A673 (cell line): ENCODE data around the gene THBS2. TPM values are rescaled to one million over a fixed set of nuclear protein-coding genes. Genes with fewer than 3 reads are reported as not detected.
A peak's percentile ranks its signal among the peaks of the same experiment; 100 is the strongest.

Experiments
- BruUV-seq: library from RNA; stranded (reverse); fragments of 400-500 nt; replicated peaks from 2 replicates; lab custom pipeline; 2021; lab: Mats Ljungman, UMichigan
- CTCF ChIA-PET: fragments of 300-600 bp; sonication (Branson Sonifier 250); formaldehyde crosslinking; loops from one replicate; lab custom pipeline; 2022; ENCODE audit warnings: antibody characterized with exemption; lab: Charles Lee
- POLR2A ChIA-PET: fragments of 300-600 bp; sonication (Branson Sonifier 250); formaldehyde crosslinking; loops from one replicate; lab custom pipeline; 2022; ENCODE audit warnings: antibody characterized with exemption; ENCODE audit not compliant: low non-redundant PET; lab: Charles Lee
- DNase-seq: peaks from one replicate; pipeline ENCODE4 v3.0.0-alpha.2; 2015; ENCODE audit warnings: low spot score
- H3K27ac ChIP-seq: fragments of 200-600 bp; sonication (generic); 2 replicates; pipeline ENCODE4 v1.5.1; 2016; ENCODE audit warnings: mixed run types, low read depth, mild to moderate bottlenecking, mixed read lengths, antibody characterized with exemption, low read length; ENCODE audit not compliant: poor library complexity, severe bottlenecking
- H3K27me3 ChIP-seq: fragments of 200-600 bp; sonication (generic); replicated peaks from 2 replicates; pipeline ENCODE4 v1.6.1; 2017; ENCODE audit warnings: mixed run types, low read depth, mild to moderate bottlenecking, mixed read lengths, antibody characterized with exemption, low read length; ENCODE audit not compliant: insufficient read depth, poor library complexity
- H3K36me3 ChIP-seq: fragments of 200-600 bp; sonication (generic); 2 replicates; pipeline ENCODE4 v1.6.1; 2016; ENCODE audit warnings: mixed run types, mild to moderate bottlenecking, mixed read lengths, antibody characterized with exemption, low read length; ENCODE audit not compliant: insufficient read depth, poor library complexity, severe bottlenecking
- H3K4me1 ChIP-seq: fragments of 200-600 bp; sonication (generic); 2 replicates; pipeline ENCODE4 v1.6.1; 2017; ENCODE audit warnings: mixed run types, mild to moderate bottlenecking, mixed read lengths, antibody characterized with exemption, low read length; ENCODE audit not compliant: insufficient read depth, poor library complexity, severe bottlenecking
- H3K4me3 ChIP-seq: fragments of 200-600 bp; sonication (generic); 2 replicates; pipeline ENCODE4 v1.5.1; 2016; ENCODE audit warnings: low read depth, mixed run types, mild to moderate bottlenecking, mixed read lengths, low read length; ENCODE audit not compliant: poor library complexity, severe bottlenecking
- H3K9me3 ChIP-seq: fragments of 200-600 bp; sonication (generic); 2 replicates; pipeline ENCODE4 v1.6.1; 2016; ENCODE audit warnings: mixed run types, low read depth, mild to moderate bottlenecking, mixed read lengths, antibody characterized with exemption, low read length; ENCODE audit not compliant: poor library complexity, severe bottlenecking
- EZH2 ChIP-seq: fragments of 200-600 bp; sonication (generic); IDR thresholded peaks from 2 replicates; pipeline ENCODE4 v1.6.1; 2017; ENCODE audit warnings: borderline replicate concordance, low read depth, mild to moderate bottlenecking, mixed read lengths, antibody characterized with exemption, low read length; ENCODE audit not compliant: poor library complexity, severe bottlenecking
- intact Hi-C: fragments of 100-400 bp; cut with micrococcal nuclease; formaldehyde crosslinking; loops from one replicate; pipeline ENCODE4 v1.10.0; 2022; ENCODE audit not compliant: unreplicated experiment
- total RNA-seq: library from RNA; stranded (reverse); gene quantifications from 2 replicates; pipeline ENCODE4 v1.2.3, GENCODE V29; 2021
- TF ChIP-seq, protein P1 (sequence below): fragments of 300-800, 200-600 bp; sonication (generic); conservative IDR thresholded peaks from 2 replicates; pipeline ENCODE4 v1.5.1; 2017; ENCODE audit warnings: low read depth, mild to moderate bottlenecking, antibody characterized with exemption, low read length, moderate library complexity, mixed read lengths

THBS2 gene
- total RNA-seq, 1 experiment from 2014 or later = 0.13 TPM

DNA sequence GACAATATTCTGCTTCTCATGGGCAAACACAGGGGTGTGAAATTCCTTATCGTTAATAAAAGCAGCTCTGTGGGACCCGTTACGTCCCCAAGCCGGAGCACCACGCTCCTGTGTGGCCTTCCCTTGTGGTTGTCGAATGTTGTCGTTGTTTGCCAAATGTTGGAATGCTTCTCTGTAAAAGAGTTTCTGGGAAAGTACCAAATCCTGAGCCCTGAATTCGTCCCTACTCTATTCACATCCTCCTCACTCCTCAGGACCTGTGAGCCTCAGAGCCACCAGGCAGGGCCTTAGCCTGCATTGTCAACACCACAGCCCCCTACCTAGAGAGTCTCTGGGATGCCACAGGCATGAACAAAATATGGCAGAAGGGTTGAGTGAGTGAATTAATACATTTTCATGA, 64.0 kb downstream of the THBS2 start:
- CTCF ChIA-PET = no interaction called here

DNA sequence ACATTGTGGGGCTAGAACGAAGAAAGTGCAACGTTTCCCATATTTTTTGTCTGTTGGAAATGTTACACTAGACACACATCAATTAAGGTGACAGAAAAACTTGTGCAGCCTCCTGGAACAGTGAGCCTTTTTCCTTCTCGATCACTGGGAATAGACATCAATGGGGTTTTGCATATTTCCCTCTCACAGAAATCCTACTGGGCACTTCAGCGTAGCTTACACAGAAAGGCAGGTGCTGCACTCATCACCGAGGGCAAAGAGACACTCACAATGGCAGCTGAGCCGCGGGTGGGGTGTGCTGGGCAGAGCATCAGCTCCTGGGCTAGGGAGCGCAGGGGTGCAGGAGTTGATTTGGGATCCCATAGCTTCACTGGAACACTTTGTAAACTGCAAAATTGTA, 64.5 kb downstream of the THBS2 start:
- CTCF ChIA-PET = no interaction called here
- Histone ChIP-seq H3K4me3 (no peak overlapping the region), H3K9me3 (no peaks in the 10 kb centered on the region), H3K27me3 (no peaks in the 10 kb centered on the region), H3K27ac (no peak overlapping the region), H3K4me1 (no peaks in the 10 kb centered on the region), H3K36me3 (no peaks in the 10 kb centered on the region)
- no TSS peak for BruUV-seq
- TF ChIP-seq EZH2 = no peak
- TF ChIP-seq, protein P1, sequence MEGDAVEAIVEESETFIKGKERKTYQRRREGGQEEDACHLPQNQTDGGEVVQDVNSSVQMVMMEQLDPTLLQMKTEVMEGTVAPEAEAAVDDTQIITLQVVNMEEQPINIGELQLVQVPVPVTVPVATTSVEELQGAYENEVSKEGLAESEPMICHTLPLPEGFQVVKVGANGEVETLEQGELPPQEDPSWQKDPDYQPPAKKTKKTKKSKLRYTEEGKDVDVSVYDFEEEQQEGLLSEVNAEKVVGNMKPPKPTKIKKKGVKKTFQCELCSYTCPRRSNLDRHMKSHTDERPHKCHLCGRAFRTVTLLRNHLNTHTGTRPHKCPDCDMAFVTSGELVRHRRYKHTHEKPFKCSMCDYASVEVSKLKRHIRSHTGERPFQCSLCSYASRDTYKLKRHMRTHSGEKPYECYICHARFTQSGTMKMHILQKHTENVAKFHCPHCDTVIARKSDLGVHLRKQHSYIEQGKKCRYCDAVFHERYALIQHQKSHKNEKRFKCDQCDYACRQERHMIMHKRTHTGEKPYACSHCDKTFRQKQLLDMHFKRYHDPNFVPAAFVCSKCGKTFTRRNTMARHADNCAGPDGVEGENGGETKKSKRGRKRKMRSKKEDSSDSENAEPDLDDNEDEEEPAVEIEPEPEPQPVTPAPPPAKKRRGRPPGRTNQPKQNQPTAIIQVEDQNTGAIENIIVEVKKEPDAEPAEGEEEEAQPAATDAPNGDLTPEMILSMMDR = no peak
- DNase-seq = no peak
- POLR2A ChIA-PET = no interaction called here
- intact Hi-C loops = no loop called here

More for the DNA sequence above, 64.0 kb downstream of the THBS2 start:
- DNase-seq = no peak
- TF ChIP-seq EZH2 = no peak
- TF ChIP-seq, protein P1 = no peak
- no peaks in the 10 kb centered on the region for H3K4me1 ChIP-seq
- intact Hi-C loops = no loop called here
- H3K9me3 ChIP-seq = no peaks in the 10 kb centered on the region
- BruUV-seq = no TSS peak
- POLR2A ChIA-PET = no interaction called here
- no peak overlapping the region for H3K27ac ChIP-seq
- H3K27me3 ChIP-seq = no peaks in the 10 kb centered on the region
- H3K36me3 ChIP-seq = no peaks in the 10 kb centered on the region
- H3K4me3 ChIP-seq = no peak overlapping the region

DNA sequence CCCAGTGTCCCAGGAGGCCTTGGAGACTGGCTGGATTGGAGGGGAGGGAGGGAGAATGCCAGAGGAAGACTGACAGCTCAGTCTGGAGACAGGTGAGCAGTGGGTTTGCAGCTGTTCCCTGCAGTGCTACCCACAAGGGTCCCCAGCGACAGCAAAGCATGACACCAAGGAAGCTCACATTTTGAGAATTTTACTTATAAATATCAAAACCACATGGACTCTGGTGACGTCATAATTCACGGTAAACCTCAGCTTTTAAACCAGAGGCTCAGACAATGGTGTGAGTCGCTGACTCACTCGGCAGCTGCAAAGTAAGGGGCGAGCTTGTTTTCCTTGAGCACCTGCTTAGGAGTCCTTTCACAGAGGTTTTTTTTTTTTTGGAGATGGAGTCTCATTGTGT, 65.2 kb downstream of the THBS2 start:
- TF ChIP-seq EZH2 = no peak
- TF ChIP-seq, protein P1 = no peak
- no TSS peak for BruUV-seq
- no peak overlapping the region for H3K27ac ChIP-seq
- ChIA-PET CTCF (no interaction called here), POLR2A (no interaction called here)
- no peak overlapping the region for H3K4me3 ChIP-seq
- H3K36me3 ChIP-seq = no peaks in the 10 kb centered on the region
- H3K4me1 ChIP-seq = no peaks in the 10 kb centered on the region
- peak; percentile 8 for DNase-seq
- no peaks in the 10 kb centered on the region for H3K9me3 ChIP-seq
- intact Hi-C loops = no loop called here
- no peaks in the 10 kb centered on the region for H3K27me3 ChIP-seq
